SH-SY5Y (cell line): ENCODE data around the gene SPACA5.

Experiments used
- GATA2 ChIP-seq: IDR thresholded peaks from 2 replicates; pipeline ENCODE4 v1.6.1; 2011; ENCODE audit warnings: mild to moderate bottlenecking, low read depth, low read length
- GATA3 ChIP-seq: IDR thresholded peaks from 2 replicates; pipeline ENCODE4 v1.6.1; 2011; ENCODE audit warnings: low read depth, mild to moderate bottlenecking, low read length, moderate library complexity

SPACA5 gene

DNA sequence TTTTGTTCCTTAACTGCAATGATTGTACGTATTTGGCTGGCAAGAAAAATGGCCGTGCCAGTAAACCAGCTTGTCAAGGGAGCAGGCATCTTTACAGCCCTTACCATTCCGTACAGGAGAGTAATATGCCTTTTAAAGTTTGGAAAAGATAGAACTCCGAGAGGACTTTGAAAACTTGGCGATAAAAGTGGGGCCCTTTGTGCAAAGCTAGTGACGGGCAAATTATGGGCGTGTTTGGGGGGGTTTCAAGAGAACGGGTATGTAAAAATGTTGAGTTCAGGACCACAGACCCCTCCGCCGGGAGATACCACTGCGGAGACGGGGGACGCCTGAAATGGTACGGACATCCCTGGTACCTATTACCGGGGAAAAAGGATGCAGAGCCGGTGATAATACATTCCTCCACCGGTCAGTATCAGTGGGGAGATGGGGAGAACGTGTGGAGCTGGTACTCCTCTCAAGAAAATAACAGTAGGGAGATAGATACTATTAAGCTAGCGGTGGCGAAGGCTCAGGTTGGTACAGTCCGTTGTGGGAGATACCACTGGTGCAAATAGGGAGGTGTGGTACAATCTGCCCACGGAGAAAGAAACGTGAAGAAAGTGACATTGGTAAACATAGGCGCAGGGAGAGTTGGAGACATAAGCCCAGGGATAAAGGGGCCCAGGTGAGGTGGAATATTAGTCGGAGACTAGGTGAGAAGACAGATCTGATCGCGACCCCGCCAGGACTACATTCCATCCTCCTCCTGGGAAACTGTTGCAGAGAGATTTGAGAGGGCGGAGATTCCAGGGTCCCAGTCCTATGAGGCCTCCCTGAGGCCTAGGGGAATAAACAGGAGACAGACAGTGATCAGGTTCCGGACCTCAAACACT lies 14.5 kb downstream of the SPACA5 start:
- TF ChIP-seq GATA3 (no peak), GATA2 (no peak; the same call in 1 of the 2 replicates)

DNA sequence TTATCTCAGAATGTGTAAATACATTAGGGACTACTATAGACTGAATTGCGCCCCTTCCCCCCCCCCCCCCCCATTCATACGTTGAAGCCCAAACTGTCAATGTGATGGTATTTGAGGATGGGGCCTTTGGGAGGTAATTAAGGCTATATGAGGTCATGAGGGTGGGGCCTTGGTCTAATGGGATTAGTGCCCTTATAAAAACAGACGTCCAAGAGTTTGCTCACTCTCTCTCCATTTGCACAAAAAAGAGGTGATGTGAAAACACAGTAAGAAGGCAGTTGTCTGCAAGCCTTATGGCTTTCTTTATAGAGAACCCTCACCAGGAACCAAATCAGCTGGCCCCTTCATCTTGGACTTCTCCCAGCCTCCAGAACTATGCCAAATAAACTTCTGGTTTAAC lies 15.3 kb downstream of the SPACA5 start:
- TF ChIP-seq GATA2: no peak
- TF ChIP-seq GATA3: no peak

DNA sequence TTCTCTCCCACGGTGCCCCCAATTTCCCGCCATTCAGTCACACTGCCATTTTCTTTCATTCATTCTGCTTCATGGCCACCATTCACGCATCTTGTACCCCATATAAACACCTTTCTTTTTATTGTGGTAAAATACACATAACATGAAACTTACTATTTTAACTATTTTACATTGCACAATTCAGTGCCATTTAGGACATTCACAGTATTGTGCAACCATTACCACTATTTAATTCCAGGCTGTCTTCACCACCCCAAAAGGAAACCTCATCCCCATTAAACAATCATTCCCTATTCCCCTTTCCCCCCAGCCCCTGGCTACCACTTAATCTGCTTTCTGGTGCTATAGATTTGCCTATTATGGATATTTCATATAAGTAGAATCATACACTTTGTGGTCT lies 15.9 kb downstream of the SPACA5 start:
- TF ChIP-seq GATA2: no peak
- TF ChIP-seq GATA3: no peak

DNA sequence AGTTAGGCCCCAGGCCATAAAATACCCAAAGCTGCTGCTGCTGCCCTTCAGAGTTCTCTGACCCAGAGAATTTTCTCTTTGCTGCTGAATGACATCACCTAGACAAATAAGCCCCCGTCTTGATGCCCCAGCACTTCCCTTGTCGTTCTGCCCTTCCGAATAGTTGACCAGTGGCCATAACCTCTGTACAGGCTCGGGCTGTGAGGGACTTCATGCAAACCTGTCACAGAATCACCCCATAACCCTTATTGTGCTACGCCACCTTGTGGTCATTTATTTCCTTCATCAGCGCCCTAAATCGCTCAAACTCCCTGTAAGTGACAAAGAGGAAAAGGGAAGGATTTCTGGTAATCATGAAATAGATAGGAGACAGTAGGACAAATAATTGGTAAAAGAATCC lies 18.8 kb downstream of the SPACA5 start:
- TF ChIP-seq GATA2 (no peak), GATA3 (no peak)

DNA sequence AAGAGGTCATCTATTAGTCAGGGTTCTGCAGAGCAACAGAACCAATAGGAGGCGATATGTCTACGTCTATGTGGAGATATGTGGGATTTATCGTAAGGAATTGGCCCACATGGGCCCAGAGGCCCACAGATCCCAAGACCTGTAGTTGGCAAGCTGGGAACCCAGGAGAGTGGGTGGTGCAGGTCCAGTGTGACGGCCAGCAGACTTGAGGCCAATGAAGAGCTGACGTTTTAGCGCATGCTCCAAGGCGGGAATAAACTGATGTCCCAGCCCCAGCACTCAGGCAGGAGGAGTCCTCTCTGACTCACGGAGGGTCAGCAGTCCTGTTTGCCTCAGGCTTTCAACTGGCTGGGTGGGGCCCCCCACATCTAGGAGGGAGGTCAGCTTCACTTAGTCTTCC lies 21.3 kb downstream of the SPACA5 start:
- TF ChIP-seq GATA2 (no peak), GATA3 (no peak)

DNA sequence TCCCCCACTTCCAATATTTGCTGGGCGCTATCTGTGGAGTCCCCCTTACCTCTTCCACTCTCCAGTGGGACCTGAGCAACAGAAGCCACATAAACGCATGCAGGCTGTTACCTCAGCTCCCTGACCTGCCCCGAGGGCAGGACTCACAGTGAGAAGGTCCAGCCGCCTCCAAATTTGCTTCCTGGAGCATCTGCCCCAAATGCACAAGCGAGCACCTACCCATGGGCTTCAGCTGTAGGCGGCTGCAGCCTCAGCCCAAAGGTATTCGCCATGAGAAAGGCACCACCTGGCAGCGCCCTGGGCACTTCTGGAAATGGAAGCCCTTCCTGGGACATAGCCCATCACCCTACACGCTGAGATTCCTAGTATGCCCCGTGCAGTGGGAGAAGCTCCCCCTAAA lies 23.4 kb downstream of the SPACA5 start:
- TF ChIP-seq GATA3: no peak
- TF ChIP-seq GATA2: no peak

DNA sequence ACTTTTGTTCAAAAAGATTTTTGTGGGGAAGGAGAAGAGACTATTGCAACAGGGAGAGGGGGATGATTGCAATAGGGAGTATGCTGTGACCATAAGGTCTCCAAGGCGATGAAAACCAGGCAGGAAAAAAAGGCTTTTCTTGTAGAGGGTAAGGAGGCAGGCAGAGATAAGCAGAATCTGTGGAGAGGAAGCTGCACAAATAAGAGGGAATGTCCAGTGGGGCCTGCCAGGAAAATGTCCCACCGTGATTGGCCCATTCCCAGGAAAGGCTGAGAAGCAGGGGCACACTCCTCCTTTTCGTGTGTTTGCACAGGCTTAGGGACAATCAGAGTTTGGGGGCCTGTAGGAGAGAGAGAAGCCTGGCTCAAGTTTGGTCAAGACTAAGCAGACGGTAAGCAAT lies 29.1 kb downstream of the SPACA5 start:
- TF ChIP-seq GATA2 (no peak), GATA3 (no peak)

DNA sequence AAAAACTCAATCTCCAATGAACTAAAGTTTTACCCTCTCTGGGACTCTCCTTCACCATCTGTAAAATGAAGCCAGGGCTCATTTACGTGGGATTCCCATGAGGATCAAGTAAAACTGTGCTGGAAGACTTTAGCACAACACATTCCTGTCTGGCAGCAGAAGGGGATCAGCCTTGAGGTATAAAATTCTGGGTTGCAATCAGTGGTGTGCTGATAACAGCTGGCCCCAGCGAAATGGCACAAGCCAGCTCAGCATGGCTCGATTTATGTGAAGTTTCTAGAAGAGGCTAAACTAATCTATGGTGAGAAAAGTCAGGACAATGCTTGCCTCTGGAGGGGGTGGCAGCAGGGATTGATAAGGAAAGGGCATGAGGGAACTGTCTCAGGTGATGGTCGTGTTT lies 36.3 kb downstream of the SPACA5 start:
- TF ChIP-seq GATA2: no peak
- no peak for TF ChIP-seq GATA3

DNA sequence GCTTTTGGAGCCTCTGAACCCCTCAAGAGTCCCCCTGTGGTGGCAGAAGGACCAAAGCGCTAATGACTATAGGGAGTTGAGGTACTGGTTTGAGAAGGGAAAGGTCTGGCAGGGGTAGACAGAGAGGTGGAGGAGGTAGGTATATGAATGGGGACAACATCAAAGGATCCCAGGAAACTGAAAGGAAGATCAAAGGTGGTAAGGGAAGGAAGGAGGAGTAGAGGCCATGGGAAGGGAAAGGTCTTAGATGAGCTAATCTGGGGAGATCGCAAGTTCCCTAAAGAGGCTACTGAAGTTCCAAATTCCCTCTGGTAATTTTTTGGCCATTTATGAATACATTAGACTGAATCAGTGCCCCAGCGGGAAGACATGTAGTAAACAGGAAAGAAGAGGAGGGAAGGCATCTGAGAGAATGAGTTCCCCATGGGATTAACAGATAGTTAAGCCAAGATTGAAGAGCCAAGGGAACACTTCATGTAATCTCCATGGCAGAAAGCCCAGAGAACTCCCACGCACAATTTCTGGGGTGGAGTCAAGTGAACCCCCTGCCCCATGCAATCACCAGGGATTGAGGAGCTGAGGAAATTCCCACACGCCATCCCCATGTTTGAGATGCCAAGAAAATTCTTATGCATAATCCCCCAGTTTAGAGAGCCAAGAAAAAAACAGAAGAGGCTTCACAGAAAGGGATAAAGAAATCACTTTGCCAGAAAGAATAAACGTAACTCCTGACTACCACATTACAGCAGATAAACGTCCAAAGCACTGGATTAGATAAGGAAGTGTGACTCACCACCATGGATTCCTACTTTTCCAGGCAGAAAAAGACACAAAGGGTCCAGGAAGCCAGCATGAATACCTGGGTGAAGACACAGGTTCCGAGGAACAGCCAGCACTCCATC lies 38.9 kb downstream of the SPACA5 start:
- no peak for TF ChIP-seq GATA3
- TF ChIP-seq GATA2: no peak

DNA sequence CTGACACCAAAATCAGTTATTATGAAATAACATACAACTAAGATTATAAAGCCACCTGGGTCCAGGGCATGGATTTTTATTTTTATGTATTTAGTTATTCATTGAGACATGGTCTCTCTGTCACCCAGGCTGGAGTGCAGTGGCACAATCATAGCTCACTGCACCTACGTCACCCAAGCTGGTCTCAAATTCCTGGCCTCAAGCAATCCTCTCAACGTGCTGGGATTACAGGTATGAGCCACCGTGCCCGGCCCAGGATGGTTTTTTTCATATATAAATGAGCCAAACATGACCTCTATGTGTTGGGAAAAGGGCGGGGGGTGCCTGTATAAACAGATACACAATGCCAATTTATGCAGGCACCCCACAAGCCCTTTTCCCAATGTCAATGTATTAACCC lies 40.1 kb downstream of the SPACA5 start:
- TF ChIP-seq GATA3: no peak
- no peak for TF ChIP-seq GATA2

DNA sequence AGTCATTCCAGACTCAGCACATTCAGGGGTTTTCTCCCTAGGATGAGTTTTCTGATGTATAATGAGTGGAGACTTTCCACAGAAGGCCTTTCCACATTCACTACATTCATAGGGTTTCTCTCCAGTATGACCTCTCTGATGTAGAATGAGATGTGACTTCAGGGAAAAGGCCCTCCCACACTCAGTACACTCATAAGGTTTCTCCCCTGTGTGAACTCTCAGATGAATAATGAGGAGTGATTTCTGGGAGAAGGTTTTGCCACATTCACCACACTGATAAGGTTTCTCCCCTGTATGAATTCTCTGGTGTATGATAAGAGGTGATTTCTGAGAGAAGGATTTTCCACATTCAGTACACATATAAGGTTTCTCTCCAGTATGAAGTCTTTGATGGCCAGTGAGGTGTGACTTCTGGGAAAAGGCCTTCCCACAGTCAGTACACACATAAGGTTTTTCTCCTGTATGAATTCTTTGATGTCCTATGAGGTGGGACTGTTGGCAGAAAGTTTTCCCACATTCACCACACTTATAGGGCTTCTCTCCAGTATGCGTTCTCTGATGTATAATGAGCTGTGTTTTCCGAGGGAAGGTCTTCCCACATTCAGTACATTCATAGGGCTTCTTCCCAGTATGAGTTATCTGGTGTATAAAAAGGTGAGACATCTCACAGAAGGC lies 52.0 kb downstream of the SPACA5 start:
- TF ChIP-seq GATA2 (no peak), GATA3 (no peak)

DNA sequence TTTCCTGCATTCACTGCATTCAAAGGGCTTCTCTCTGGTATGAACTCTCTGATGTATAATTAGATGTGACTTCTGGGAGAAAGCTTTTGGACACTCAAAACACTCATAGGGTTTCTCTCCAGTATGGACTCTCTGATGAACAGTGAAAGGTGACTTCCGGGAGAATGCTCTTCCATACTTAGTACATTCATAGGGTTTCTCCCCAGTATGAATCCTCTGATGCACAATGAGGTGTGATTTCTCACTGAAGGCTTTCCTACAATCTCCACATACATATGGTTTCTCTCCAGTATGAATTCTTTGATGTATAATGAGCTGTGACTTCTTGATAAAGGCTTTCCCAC lies 52.5 kb downstream of the SPACA5 start:
- TF ChIP-seq GATA3 (no peak), GATA2 (no peak)
